SK-N-SH (cell line): ENCODE results near the gene AFM. TPM values are rescaled to one million over a fixed set of nuclear protein-coding genes. Genes with fewer than 3 reads are reported as not detected.

Experiments
- CTCF ChIA-PET: fragments of 300-600, 350-600 bp; formaldehyde crosslinking; extraction: SDS; loops from one replicate; lab custom pipeline; 2021; lab: Yijun Ruan, JAX
- POLR2A ChIA-PET: fragments of 350-600 bp; sonication (Branson Sonifier 250); formaldehyde crosslinking; extraction: SDS; loops from one replicate; lab custom pipeline; 2020; ENCODE audit warnings: antibody characterized with exemption, inconsistent platforms; lab: Yijun Ruan, JAX
- DNase-seq: peaks from one replicate; pipeline ENCODE4 v3.0.0; 2012
- H2AFZ ChIP-seq: fragments of 200-600 bp; sonication (generic); 2 replicates; pipeline ENCODE4 v1.8.1; 2016; ENCODE audit warnings: antibody characterized with exemption, mild to moderate bottlenecking, low read depth
- H3F3A ChIP-seq: fragments of 200-600 bp; sonication (generic); replicated peaks from 2 replicates; pipeline ENCODE3; 2016; ENCODE audit warnings: antibody characterized with exemption, mild to moderate bottlenecking; ENCODE audit not compliant: insufficient read depth
- H3K27ac ChIP-seq, 2 experiments: fragments of 200-500 bp in 1 of 2; fragments of 200-600 bp in 1 of 2; sonication (Bioruptor generic) in 1 of 2; sonication (generic), shearing (Covaris generic) in 1 of 2; 2 replicates each; pipeline versions ENCODE4 v1.5.1 to v1.6.1; 2014 to 2016; ENCODE audit warnings: low read depth in 2 of 2, inconsistent platforms in 1 of 2, low read length in 1 of 2, mild to moderate bottlenecking in 1 of 2, mixed read lengths in 1 of 2
- H3K27me3 ChIP-seq: fragments of 200-600 bp; sonication (generic), shearing (Covaris generic); 2 replicates; pipeline ENCODE4 v1.6.1; 2016; ENCODE audit warnings: mixed run types; ENCODE audit not compliant: insufficient read depth
- H3K36me3 ChIP-seq, 2 experiments: fragments of 200-500 bp in 1 of 2; fragments of 200-600 bp in 1 of 2; sonication (Bioruptor generic) in 1 of 2; sonication (generic) in 1 of 2; replicated peaks in 1 of 2; 2 replicates each; pipeline versions ENCODE3 to v1.5.1; 2014 to 2016; ENCODE audit warnings: low read length in 1 of 2, mild to moderate bottlenecking in 1 of 2; ENCODE audit not compliant: insufficient read depth in 2 of 2, control insufficient read depth in 1 of 2
- H3K4me1 ChIP-seq, 2 experiments: fragments of 200-500 bp in 1 of 2; fragments of 200-600 bp in 1 of 2; sonication (Bioruptor generic) in 1 of 2; sonication (generic), shearing (Covaris generic) in 1 of 2; 2 replicates each; pipeline versions ENCODE4 v1.5.1 to v1.6.1; 2014 to 2016; ENCODE audit warnings: low read depth in 1 of 2, low read length in 1 of 2, mixed run types in 1 of 2; ENCODE audit not compliant: insufficient read depth in 2 of 2, control insufficient read depth in 1 of 2
- H3K4me2 ChIP-seq: fragments of 200-600 bp; sonication (generic), shearing (Covaris generic); 2 replicates; pipeline ENCODE4 v1.6.1; 2017; ENCODE audit warnings: mixed run types
- H3K4me3 ChIP-seq, 2 experiments: fragments of 200-500 bp in 1 of 2; fragments of 200-600 bp in 1 of 2; sonication (Bioruptor generic) in 1 of 2; sonication (generic), shearing (Covaris generic) in 1 of 2; 2 replicates each; pipeline versions ENCODE4 v1.5.1 to v1.8.1; 2014 to 2016; ENCODE audit warnings: low read depth in 2 of 2, inconsistent platforms in 1 of 2, low read length in 1 of 2, mild to moderate bottlenecking in 1 of 2, mixed read lengths in 1 of 2, moderate library complexity in 1 of 2
- H3K79me2 ChIP-seq: fragments of 200-600 bp; sonication (generic); 2 replicates; pipeline ENCODE4 v1.8.1; 2017; ENCODE audit warnings: mild to moderate bottlenecking; ENCODE audit not compliant: insufficient read depth
- H3K9ac ChIP-seq: fragments of 200-600 bp; sonication (generic); 2 replicates; pipeline ENCODE4 v1.6.1; 2017; ENCODE audit warnings: mixed run types
- H3K9me2 ChIP-seq: fragments of 200-600 bp; sonication (generic); 2 replicates; pipeline ENCODE4 v1.6.1; 2017; ENCODE audit warnings: mixed run types
- H3K9me3 ChIP-seq: fragments of 200-600 bp; sonication (generic); 2 replicates; pipeline ENCODE4 v1.6.1; 2017; ENCODE audit warnings: mixed run types, mild to moderate bottlenecking, moderate library complexity
- H4K20me1 ChIP-seq: fragments of 200-600 bp; sonication (generic); 2 replicates; pipeline ENCODE4 v1.6.1; 2017; ENCODE audit warnings: mild to moderate bottlenecking, mixed run types; ENCODE audit not compliant: insufficient read depth
- EZH2phosphoT487 ChIP-seq: fragments of 200-600 bp; sonication (generic); IDR thresholded peaks from 2 replicates; pipeline ENCODE4 v1.6.1; 2017; ENCODE audit warnings: low read depth, mixed run types, mild to moderate bottlenecking, antibody characterized with exemption, moderate library complexity, borderline replicate concordance
- FOSL2 ChIP-seq: IDR thresholded peaks from 2 replicates; pipeline ENCODE4 v1.4.0; 2012; ENCODE audit warnings: low read depth, mild to moderate bottlenecking, moderate library complexity, borderline replicate concordance
- FOXJ3 ChIP-seq: sonication (generic); formaldehyde crosslinking; IDR thresholded peaks from 2 replicates; pipeline ENCODE4 v1.5.1; 2020; ENCODE audit warnings: mild to moderate bottlenecking, missing genetic modification reagents
- FOXM1 ChIP-seq: IDR thresholded peaks from 2 replicates; pipeline ENCODE4 v1.4.0; 2012; ENCODE audit warnings: low read depth, mild to moderate bottlenecking
- JUND ChIP-seq: IDR thresholded peaks from 2 replicates; pipeline ENCODE4 v1.4.0; 2012
- NFIC ChIP-seq: IDR thresholded peaks from 2 replicates; pipeline ENCODE4 v1.4.0; 2012; ENCODE audit warnings: borderline replicate concordance
- RCOR1 ChIP-seq: fragments of 150-350 bp; IDR thresholded peaks from 2 replicates; pipeline ENCODE4 v1.6.1; 2017; ENCODE audit warnings: antibody characterized with exemption, low read length
- RFX5 ChIP-seq: IDR thresholded peaks from 2 replicates; pipeline ENCODE4 v1.6.1; 2012; ENCODE audit warnings: mild to moderate bottlenecking, improper control_type of control experiment, low read length
- RXRA ChIP-seq: IDR thresholded peaks from 2 replicates; pipeline ENCODE4 v1.4.0; 2012; ENCODE audit warnings: low read depth, mild to moderate bottlenecking, borderline replicate concordance
- SIN3A ChIP-seq: IDR thresholded peaks from 2 replicates; pipeline ENCODE4 v1.6.1; 2012; ENCODE audit warnings: low read depth, mild to moderate bottlenecking, low read length, moderate library complexity, borderline replicate concordance
- TEAD4 ChIP-seq: IDR thresholded peaks from 2 replicates; pipeline ENCODE4 v1.4.0; 2012; ENCODE audit warnings: mild to moderate bottlenecking, borderline replicate concordance; ENCODE audit not compliant: insufficient read depth
- YY1 ChIP-seq: IDR thresholded peaks from 2 replicates; pipeline ENCODE4 v1.4.0; 2012; ENCODE audit warnings: low read depth, mild to moderate bottlenecking
- WGBS: methylation state at CpG from one replicate; pipeline ENCODE4 v1.1.6; 2017; ENCODE audit warnings: low lambda C conversion rate; 5-methylcytosine and 5-hydroxymethylcytosine counted together
- polyA plus RNA-seq, 3 experiments: library from polyadenylated mRNA; depleted of rRNA; stranded (reverse); fragments of >200 nt; gene quantifications; 2 replicates each; pipeline ENCODE4 v1.2.3, GENCODE V29; 2012
- TF ChIP-seq, protein P1 (sequence below): IDR thresholded peaks from 2 replicates; pipeline ENCODE4 v1.6.1; 2012; ENCODE audit warnings: mild to moderate bottlenecking, low read depth, low read length, moderate library complexity
- TF ChIP-seq, protein P2 (sequence below): fragments of 200-600 bp; sonication (generic); IDR thresholded peaks from 2 replicates; pipeline ENCODE4 v1.6.1; 2017; ENCODE audit warnings: antibody characterized with exemption, mild to moderate bottlenecking, moderate library complexity
- TF ChIP-seq, protein P3 (sequence below): IDR thresholded peaks from 2 replicates; pipeline ENCODE4; 2012

Gene AFM
- polyA plus RNA-seq, 1 of the 3 experiments (the other 2 are of a cell fraction): not detected

DNA sequence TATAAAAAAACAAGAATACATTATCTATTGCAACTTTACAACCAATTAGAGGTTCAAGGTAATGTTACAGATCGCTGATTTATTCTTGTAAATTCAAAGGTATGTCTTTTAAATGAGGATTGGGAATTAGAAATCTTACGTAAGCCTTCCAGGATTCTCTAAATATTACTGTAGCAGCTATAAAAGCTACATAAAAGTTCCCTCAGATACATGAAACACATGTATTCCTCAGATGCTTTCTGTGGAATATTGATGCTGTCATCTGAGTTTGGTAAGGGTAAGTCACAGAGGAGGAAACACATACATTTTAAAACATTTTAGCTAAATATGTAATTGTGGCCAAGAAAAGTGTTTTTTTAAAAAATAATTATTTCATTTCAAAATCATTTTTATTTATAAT is 42.1 kb upstream of the AFM start:
- Histone ChIP-seq H3K4me1 (no peaks in the 10 kb centered on the region), H3K9me3 (no peaks in the 10 kb centered on the region), H3K9ac (no peak overlapping the region), H2AFZ (no peak overlapping the region), H4K20me1 (no peaks in the 10 kb centered on the region), H3K79me2 (no peaks in the 10 kb centered on the region), H3K36me3 (no peaks in the 10 kb centered on the region), H3K27ac (no peak overlapping the region), H3K4me3 (no peak overlapping the region)
- no peak for DNase-seq
- ChIA-PET POLR2A (no interaction called here), CTCF (no interaction called here)
- WGBS: 3% methylated on average over 2 of the region's 2 CpGs
- TF ChIP-seq FOXJ3 (CRISPR knock-in tag) (no peak), RFX5 (no peak), NFIC (no peak), TEAD4 (no peak), RXRA (no peak), FOSL2 (no peak), EZH2phosphoT487 (no peak), FOXM1 (no peak), JUND (no peak), YY1 (no peak), SIN3A (no peak), RCOR1 (no peak)
- TF ChIP-seq, protein P1, sequence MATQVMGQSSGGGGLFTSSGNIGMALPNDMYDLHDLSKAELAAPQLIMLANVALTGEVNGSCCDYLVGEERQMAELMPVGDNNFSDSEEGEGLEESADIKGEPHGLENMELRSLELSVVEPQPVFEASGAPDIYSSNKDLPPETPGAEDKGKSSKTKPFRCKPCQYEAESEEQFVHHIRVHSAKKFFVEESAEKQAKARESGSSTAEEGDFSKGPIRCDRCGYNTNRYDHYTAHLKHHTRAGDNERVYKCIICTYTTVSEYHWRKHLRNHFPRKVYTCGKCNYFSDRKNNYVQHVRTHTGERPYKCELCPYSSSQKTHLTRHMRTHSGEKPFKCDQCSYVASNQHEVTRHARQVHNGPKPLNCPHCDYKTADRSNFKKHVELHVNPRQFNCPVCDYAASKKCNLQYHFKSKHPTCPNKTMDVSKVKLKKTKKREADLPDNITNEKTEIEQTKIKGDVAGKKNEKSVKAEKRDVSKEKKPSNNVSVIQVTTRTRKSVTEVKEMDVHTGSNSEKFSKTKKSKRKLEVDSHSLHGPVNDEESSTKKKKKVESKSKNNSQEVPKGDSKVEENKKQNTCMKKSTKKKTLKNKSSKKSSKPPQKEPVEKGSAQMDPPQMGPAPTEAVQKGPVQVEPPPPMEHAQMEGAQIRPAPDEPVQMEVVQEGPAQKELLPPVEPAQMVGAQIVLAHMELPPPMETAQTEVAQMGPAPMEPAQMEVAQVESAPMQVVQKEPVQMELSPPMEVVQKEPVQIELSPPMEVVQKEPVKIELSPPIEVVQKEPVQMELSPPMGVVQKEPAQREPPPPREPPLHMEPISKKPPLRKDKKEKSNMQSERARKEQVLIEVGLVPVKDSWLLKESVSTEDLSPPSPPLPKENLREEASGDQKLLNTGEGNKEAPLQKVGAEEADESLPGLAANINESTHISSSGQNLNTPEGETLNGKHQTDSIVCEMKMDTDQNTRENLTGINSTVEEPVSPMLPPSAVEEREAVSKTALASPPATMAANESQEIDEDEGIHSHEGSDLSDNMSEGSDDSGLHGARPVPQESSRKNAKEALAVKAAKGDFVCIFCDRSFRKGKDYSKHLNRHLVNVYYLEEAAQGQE: no peak
- TF ChIP-seq, protein P2, sequence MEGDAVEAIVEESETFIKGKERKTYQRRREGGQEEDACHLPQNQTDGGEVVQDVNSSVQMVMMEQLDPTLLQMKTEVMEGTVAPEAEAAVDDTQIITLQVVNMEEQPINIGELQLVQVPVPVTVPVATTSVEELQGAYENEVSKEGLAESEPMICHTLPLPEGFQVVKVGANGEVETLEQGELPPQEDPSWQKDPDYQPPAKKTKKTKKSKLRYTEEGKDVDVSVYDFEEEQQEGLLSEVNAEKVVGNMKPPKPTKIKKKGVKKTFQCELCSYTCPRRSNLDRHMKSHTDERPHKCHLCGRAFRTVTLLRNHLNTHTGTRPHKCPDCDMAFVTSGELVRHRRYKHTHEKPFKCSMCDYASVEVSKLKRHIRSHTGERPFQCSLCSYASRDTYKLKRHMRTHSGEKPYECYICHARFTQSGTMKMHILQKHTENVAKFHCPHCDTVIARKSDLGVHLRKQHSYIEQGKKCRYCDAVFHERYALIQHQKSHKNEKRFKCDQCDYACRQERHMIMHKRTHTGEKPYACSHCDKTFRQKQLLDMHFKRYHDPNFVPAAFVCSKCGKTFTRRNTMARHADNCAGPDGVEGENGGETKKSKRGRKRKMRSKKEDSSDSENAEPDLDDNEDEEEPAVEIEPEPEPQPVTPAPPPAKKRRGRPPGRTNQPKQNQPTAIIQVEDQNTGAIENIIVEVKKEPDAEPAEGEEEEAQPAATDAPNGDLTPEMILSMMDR: no peak
- TF ChIP-seq, protein P3, sequence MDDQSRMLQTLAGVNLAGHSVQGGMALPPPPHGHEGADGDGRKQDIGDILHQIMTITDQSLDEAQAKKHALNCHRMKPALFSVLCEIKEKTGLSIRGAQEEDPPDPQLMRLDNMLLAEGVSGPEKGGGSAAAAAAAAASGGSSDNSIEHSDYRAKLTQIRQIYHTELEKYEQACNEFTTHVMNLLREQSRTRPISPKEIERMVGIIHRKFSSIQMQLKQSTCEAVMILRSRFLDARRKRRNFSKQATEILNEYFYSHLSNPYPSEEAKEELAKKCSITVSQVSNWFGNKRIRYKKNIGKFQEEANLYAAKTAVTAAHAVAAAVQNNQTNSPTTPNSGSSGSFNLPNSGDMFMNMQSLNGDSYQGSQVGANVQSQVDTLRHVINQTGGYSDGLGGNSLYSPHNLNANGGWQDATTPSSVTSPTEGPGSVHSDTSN: no peak
- TF ChIP-seq, all 33 proteins: peak for 0
- H3F3A ChIP-seq: no peaks in the 10 kb centered on the region
- H3K27me3 ChIP-seq: peaks cover 15% of the 10 kb centered on the region; the same call in 1 of the 2 replicates
- no peaks in the 10 kb centered on the region for H3K9me2 ChIP-seq
- H3K4me2 ChIP-seq: no peak overlapping the region
